Renal cortical epithelial cell (primary cell): Measurements from ENCODE around the gene REPIN1. TPM values are rescaled to one million over a fixed set of nuclear protein-coding genes. Genes with fewer than 3 reads are reported as not detected.

Source experiments
- total RNA-seq: library from RNA; depleted of rRNA; stranded (reverse); fragments of >200 nt; gene quantifications from 2 replicates; pipeline ENCODE4 v1.2.3, GENCODE V29; 2014

The REPIN1 gene
- total RNA-seq, 1 donor from 2014 or later = 77.0 TPM

Other genes with a start within 250 kb of the REPIN1 start
- 30.6 and 86.5 TPM in 2 replicates for gene LRRC61, start 45.5 kb upstream of the REPIN1 start, total RNA-seq
- gene ACTR3C, start 45.3 kb upstream of the REPIN1 start, total RNA-seq = 40.1 and 81.8 TPM in 2 replicates
- gene RARRES2, start 27.2 kb upstream of the REPIN1 start, total RNA-seq = 28.5 and 161 TPM in 2 replicates
- 4.7 and 5.0 TPM in 2 replicates for gene ZNF775, start 10.5 kb downstream of the REPIN1 start, total RNA-seq
- 0.15 and 0.17 TPM in 2 replicates for gene GIMAP8, start 81.8 kb downstream of the REPIN1 start, total RNA-seq
- gene GIMAP7, start 146.1 kb downstream of the REPIN1 start, total RNA-seq = 0.05 and 0.35 TPM in 2 replicates
- 2.1 TPM in 1 of 2 replicates, not detected in the other for gene GIMAP4, start 198.6 kb downstream of the REPIN1 start, total RNA-seq